Mammary epithelial cell (primary cell): ENCODE measurements around the gene NR2C2.

ENCODE experiments used
- EZH2 ChIP-seq: IDR thresholded peaks from 2 replicates; pipeline ENCODE4 v1.6.1; 2012; ENCODE audit warnings: low read length, inconsistent platforms, borderline replicate concordance
- TF ChIP-seq, protein P1 (sequence below), 2 donors: IDR thresholded peaks in 1 of 2; conservative IDR thresholded peaks in 1 of 2; 2 replicates each; pipeline ENCODE4 v1.5.1; 2011 to 2012; ENCODE audit warnings: inconsistent platforms in 2 of 2, low read length in 2 of 2, mild to moderate bottlenecking in 2 of 2, control low read depth in 1 of 2, low read depth in 1 of 2; ENCODE audit not compliant: insufficient read depth in 1 of 2; ENCODE audit errors: extremely low read depth in 1 of 2

DNA sequence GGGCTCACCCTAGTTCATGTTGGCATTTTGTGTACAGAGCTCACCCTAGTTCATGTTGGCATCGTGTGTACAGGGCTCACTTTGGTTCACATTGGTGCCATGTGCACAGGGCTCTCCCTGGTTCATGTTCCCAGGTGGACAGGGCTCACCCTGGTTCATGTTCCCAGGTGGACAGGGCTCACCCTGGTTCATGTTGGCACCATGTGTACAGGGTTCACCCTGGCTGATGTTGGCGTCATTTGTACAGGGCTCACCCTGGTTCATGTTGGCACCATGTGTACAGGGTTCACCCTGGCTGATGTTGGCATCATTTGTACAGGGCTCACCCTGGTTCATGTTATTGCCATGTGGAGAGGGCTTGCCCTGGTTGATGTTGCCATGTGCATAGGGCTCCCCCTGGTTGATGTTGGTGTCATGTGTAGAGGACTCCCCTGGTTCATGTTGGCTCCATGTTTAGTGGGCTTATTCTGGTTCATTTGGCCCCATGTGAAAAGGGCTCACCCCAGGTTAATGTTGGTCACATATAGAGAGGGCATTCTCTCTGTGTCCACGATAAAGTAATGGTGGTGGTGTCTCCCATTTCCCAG is 31.7 kb upstream of the NR2C2 start:
- TF ChIP-seq, protein P1, sequence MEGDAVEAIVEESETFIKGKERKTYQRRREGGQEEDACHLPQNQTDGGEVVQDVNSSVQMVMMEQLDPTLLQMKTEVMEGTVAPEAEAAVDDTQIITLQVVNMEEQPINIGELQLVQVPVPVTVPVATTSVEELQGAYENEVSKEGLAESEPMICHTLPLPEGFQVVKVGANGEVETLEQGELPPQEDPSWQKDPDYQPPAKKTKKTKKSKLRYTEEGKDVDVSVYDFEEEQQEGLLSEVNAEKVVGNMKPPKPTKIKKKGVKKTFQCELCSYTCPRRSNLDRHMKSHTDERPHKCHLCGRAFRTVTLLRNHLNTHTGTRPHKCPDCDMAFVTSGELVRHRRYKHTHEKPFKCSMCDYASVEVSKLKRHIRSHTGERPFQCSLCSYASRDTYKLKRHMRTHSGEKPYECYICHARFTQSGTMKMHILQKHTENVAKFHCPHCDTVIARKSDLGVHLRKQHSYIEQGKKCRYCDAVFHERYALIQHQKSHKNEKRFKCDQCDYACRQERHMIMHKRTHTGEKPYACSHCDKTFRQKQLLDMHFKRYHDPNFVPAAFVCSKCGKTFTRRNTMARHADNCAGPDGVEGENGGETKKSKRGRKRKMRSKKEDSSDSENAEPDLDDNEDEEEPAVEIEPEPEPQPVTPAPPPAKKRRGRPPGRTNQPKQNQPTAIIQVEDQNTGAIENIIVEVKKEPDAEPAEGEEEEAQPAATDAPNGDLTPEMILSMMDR (conservative IDR thresholded peaks at IDR 0.05 in 1 of 2, IDR thresholded peaks at IDR 0.05 in 1 of 2; ENCODE audit: extremely low read depth in 1 of 2, insufficient read depth in 1 of 2, low read depth in 1 of 2, low read length in 2 of 2) = peak in 1 of 2 donors; percentile 24
- no peak for TF ChIP-seq EZH2
